BJ (cell line): Measurements from ENCODE around the gene THSD1. TPM values are rescaled to one million over a fixed set of nuclear protein-coding genes. Genes with fewer than 3 reads are reported as not detected.
"Not testable (repeated sequence)": the region's sequence is repeated elsewhere in the genome, so short reads cannot be mapped to it uniquely, and the experiment has no call there.

Source experiments
- CTCF ChIA-PET: fragments of 350-600 bp; formaldehyde crosslinking; extraction: SDS; loops from one replicate; lab custom pipeline; 2021; ENCODE audit warnings: antibody characterized with exemption, inconsistent platforms; lab: Yijun Ruan, JAX
- POLR2A ChIA-PET: fragments of 300-600 bp; sonication (Branson Sonifier 250); formaldehyde crosslinking; extraction: SDS; loops from one replicate; lab custom pipeline; 2021; ENCODE audit warnings: antibody characterized with exemption; lab: Charles Lee
- DNase-seq: peaks from one replicate; pipeline ENCODE4 v3.0.0-alpha.2; 2011; ENCODE audit warnings: low read depth
- H3K27me3 ChIP-seq: 2 replicates; pipeline ENCODE4 v1.6.0; 2011; ENCODE audit warnings: low read length; ENCODE audit not compliant: control insufficient read depth, insufficient read depth
- H3K36me3 ChIP-seq: 2 replicates; pipeline ENCODE4 v1.5.1; 2011; ENCODE audit warnings: low read length; ENCODE audit not compliant: control insufficient read depth, insufficient read depth
- H3K4me3 ChIP-seq: 2 replicates; pipeline ENCODE4 v1.5.1; 2011; ENCODE audit warnings: low read depth, mild to moderate bottlenecking, control low read depth, low read length
- polyA plus RNA-seq: library from polyadenylated mRNA; depleted of rRNA; stranded (reverse); fragments of >200 nt; gene quantifications from 2 replicates; pipeline ENCODE4 v1.2.3, GENCODE V29; 2011
- TF ChIP-seq, protein P1 (sequence below): IDR thresholded peaks from 2 replicates; pipeline ENCODE4 v1.5.1; 2011; ENCODE audit warnings: low read depth, mild to moderate bottlenecking, control low read depth, inconsistent platforms, low read length, moderate library complexity; ENCODE audit not compliant: insufficient read depth

The THSD1 gene
- polyA plus RNA-seq, 1 experiment: 4.5 TPM

DNA sequence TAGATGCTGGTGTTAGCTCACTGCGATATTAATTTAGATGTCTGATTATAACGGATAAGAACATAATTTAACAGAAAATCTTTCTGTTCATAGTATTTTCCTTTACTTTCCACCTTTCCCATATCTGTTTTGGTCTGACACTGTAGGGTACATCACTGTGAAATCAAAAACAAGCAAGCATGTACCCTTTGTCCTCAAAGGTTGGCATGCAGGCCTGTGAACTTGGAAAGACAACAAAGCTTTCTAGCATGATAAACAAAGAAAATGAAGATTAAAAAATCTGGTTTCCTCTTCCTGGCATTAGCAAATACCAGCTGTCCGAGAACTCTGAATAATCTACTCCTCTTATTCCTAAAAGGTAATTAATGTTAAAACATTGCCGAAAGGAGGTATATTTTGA, 31.6 kb downstream of the THSD1 start:
- peaks cover 5% of the 10 kb centered on the region for H3K36me3 ChIP-seq
- POLR2A ChIA-PET: no interaction called here
- no peak for DNase-seq
- H3K27me3 ChIP-seq: no peaks in the 10 kb centered on the region
- H3K4me3 ChIP-seq: no peak overlapping the region
- CTCF ChIA-PET: interaction anchor here (1.3 to 1.5 kb wide), 3 partner anchors 11 to 75 kb away, joined by 3 to 4 read pairs (median 3); no protein-coding TSS in a partner anchor
- TF ChIP-seq, protein P1, sequence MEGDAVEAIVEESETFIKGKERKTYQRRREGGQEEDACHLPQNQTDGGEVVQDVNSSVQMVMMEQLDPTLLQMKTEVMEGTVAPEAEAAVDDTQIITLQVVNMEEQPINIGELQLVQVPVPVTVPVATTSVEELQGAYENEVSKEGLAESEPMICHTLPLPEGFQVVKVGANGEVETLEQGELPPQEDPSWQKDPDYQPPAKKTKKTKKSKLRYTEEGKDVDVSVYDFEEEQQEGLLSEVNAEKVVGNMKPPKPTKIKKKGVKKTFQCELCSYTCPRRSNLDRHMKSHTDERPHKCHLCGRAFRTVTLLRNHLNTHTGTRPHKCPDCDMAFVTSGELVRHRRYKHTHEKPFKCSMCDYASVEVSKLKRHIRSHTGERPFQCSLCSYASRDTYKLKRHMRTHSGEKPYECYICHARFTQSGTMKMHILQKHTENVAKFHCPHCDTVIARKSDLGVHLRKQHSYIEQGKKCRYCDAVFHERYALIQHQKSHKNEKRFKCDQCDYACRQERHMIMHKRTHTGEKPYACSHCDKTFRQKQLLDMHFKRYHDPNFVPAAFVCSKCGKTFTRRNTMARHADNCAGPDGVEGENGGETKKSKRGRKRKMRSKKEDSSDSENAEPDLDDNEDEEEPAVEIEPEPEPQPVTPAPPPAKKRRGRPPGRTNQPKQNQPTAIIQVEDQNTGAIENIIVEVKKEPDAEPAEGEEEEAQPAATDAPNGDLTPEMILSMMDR: no peak

DNA sequence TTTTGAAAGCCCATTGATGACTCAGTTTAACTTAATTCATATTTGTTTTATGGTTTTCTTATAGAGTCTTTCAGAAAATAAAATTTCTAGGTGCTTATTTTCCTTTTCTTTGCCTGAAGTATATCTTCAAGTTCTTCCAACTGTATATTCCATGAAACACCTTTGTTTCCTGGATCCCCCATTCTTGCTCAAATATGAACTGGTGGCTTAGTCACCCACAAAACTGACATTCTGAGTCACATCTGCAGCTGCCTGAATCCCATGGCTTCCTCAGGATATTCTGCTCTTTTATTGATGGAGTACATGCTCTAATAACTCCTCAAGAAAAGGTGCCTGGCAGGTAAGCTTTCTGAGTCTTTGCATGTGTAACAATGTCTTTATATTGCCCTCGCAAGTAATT, 32.7 kb downstream of the THSD1 start:
- H3K27me3 ChIP-seq, POLR2A ChIA-PET, DNase-seq, H3K4me3 ChIP-seq, H3K36me3 ChIP-seq: not testable (repeated sequence)
- CTCF ChIA-PET: interaction anchor here (1.0 to 1.5 kb wide), 2 partner anchors 29 to 34 kb away, joined by 3 to 4 read pairs; no protein-coding TSS in a partner anchor

DNA sequence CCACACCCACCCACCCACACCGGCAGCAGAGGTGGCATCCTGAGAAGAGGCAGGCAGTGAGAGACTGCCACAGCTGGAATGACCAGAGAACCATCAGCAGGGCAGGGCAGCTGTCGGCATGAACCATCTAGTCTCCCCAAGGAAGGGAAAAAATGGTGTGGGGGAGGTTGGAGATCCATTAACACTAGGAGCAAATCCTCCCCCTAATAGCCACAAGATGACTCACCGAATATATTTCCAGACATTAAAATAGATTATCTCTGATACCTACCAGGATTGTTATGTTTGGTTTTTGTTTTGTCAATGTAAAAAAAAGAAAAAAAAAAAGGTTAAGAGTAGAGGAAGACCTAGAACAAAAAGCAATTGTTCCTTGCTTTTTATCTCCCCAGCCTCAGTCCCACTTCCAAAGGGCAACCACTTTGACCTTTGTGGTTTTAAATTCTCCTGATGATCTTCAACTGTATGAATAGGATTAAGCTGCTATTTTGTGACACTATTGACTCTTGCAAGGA, 34.2 kb downstream of the THSD1 start:
- no peak overlapping the region for H3K4me3 ChIP-seq
- TF ChIP-seq, protein P1: no peak
- ChIA-PET CTCF (interaction anchor here (2.3 kb wide), 1 partner anchor 79 kb away, joined by 8 read pairs; the partner anchor contains the start of gene VPS36), POLR2A (no interaction called here)
- no peak for DNase-seq
- no peaks in the 10 kb centered on the region for H3K36me3 ChIP-seq
- H3K27me3 ChIP-seq: no peaks in the 10 kb centered on the region

DNA sequence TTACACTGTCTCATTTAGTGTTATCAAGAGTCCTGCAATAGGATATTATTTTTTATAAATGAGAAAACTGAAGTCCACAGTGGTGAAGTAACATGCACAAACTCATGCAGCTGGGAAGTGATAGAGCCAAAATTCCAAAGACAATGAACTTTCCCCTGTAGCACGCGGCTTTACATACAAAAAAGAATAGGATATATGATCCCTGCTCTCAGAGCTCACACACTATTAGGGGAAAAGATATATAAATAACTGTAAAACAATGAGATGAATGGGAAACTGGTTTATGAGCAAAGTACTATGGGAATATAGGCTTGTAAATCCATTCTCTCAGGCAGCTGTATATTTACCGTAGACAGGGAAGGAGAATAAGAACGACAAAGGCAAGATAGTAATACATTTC, 39.7 kb downstream of the THSD1 start:
- ChIA-PET CTCF (no interaction called here), POLR2A (no interaction called here)
- TF ChIP-seq, protein P1: no peak
- no peaks in the 10 kb centered on the region for H3K27me3 ChIP-seq
- no peaks in the 10 kb centered on the region for H3K36me3 ChIP-seq
- H3K4me3 ChIP-seq: no peak overlapping the region
- no peak for DNase-seq

DNA sequence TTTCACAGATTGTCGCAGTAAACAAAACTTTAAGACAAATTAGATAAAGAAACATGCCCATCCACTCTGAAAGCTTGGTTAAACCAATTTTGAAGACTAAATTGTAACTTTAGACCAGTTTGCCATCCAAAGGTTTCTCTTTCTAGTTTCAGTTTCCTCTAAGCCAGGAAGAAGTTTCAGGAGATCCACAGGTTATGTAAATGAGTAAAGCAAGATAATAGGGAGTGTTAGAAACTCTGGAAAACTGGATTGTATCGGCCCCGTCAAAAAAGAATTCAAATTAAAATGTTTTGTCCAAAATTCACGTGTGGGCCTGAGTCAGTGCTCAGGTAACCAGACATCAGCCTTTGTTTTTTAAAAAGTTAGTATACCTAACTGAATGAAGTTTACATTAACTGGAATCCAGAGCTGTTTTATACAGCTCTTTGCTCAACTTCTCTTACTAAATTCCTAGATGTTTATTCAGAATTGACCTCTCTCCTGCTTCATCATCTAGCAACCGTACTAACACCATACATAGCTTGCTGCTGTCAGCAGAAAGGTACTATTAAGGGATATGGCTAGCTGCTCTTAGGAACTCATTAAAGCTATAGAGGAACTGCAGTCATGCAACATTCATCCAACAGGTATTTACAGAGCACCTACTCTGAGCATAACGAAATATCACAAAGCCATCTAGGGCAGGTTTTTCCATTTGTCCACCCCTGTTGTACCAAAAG, 43.6 kb downstream of the THSD1 start:
- POLR2A ChIA-PET, DNase-seq, H3K4me3 ChIP-seq, CTCF ChIA-PET, H3K36me3 ChIP-seq, H3K27me3 ChIP-seq: not testable (repeated sequence)

DNA sequence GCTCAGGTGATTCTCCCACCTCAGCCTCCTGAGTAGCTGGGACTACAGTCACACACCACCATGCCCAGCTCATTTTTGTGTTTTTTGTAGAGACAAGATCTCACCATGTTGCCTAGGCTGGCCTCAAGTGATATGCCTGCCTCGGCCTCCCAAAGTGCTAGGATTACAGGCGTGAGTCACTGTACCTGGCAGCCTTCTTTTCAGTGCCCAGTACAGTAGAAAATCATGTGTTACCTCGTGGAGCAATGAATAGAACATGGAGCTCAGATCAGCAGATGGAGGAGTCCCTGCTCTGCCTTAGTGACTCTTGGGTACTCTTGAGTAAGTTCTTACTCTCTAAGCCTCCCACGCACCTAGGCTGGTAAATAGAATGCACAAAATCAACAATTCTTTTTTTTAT, 44.7 kb downstream of the THSD1 start:
- POLR2A ChIA-PET: no interaction called here
- Histone ChIP-seq H3K4me3 (no peak overlapping the region), H3K36me3 (no peaks in the 10 kb centered on the region), H3K27me3 (no peaks in the 10 kb centered on the region)
- CTCF ChIA-PET: interaction anchor here (0.7 kb wide), 1 partner anchor 166 kb away, joined by 3 read pairs; no protein-coding TSS in a partner anchor
- no peak for DNase-seq
- TF ChIP-seq, protein P1: no peak
